Transverse colon (tissue), 4 donors: Measurements from ENCODE around the gene TSLP.

ENCODE experiments used
- CTCF ChIP-seq, 5 experiments: fragments of 200-600 bp in 3 of 5; fragments of 450-650 bp in 2 of 5; sonication (generic) in 3 of 5; IDR thresholded peaks; 1 replicate in 2 of 5; 2 replicates in 3 of 5; pipeline ENCODE4 v1.5.1; 2016 to 2017; ENCODE audit warnings: antibody characterized with exemption in 5 of 5, inconsistent platforms in 3 of 5, mild to moderate bottlenecking in 2 of 5, moderate library complexity in 1 of 5
- POLR2AphosphoS5 ChIP-seq, 3 donors: sonication (generic); formaldehyde crosslinking; IDR thresholded peaks; one replicate each; pipeline ENCODE4 v1.6.1; 2016; ENCODE audit warnings: antibody characterized with exemption in 3 of 3

GRCh38 chr5:111022301-111022700 lies 49.2 kb upstream of the TSLP start:
- TF ChIP-seq CTCF (IDR thresholded peaks at IDR 0.05) (no peak), POLR2AphosphoS5 (IDR thresholded peaks at IDR 0.05) (no peak)
